NCI-H2107 treated with DMSO at 0.1 percent for 48 hours (cell line): ENCODE measurements around the gene RAB11FIP3.
"Not testable (repeated sequence)": the region's sequence is repeated elsewhere in the genome, so short reads cannot be mapped to it uniquely, and the experiment has no call there.

Experiments used
- DNase-seq: peaks from one replicate; lab custom pipeline; 2025; ENCODE audit not compliant: unreplicated experiment; lab: John Stamatoyannopoulos, UW

RAB11FIP3 gene

DNA sequence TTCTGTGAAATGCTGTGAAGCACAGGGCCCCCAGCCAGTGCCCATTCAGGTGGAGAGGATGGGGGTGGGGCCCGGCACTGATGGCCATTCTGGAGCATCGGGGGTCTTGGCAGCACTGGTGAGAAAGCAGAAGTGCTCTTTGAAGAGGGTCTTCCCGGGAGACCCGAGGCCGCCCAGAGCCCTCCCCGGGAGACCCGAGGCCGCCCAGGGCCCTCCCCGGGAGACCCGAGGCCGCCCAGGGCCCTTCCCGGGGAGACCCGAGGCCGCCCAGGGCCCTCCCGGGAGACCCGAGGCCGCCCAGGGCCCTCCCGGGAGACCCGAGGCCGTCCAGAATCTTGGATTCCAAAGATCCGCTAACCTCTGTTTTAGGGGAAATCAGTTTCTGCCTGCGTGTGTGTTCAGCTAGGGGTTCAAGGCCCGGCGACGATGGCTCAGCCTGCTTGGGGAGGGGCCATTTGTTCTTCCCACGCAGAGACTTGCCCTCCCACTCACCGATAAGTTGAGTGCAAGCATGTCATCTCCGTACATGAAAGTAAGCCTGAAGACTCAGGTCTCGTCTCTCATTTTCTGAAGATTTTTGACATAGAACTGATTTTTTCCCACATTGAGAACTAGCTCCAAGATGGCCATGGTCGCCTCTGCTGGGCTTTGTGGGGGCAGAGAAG is 66.9 kb downstream of the RAB11FIP3 start:
- no peak for DNase-seq

DNA sequence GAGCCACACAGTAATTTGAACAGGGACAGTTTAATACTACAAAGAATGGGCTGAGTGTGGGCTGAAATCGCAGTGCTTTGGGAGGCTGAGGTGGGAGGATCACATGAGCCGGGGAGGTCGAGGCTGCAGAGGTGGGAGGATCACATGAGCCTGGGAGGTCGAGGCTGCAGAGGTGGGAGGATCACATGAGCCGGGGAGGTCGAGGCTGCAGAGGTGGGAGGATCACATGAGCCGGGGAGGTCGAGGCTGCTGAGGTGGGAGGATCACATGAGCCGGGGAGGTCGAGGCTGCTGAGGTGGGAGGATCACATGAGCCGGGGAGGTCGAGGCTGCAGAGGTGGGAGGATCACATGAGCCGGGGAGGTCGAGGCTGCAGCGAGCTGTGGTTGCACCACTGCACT is 69.2 kb downstream of the RAB11FIP3 start:
- DNase-seq: not testable (repeated sequence)

DNA sequence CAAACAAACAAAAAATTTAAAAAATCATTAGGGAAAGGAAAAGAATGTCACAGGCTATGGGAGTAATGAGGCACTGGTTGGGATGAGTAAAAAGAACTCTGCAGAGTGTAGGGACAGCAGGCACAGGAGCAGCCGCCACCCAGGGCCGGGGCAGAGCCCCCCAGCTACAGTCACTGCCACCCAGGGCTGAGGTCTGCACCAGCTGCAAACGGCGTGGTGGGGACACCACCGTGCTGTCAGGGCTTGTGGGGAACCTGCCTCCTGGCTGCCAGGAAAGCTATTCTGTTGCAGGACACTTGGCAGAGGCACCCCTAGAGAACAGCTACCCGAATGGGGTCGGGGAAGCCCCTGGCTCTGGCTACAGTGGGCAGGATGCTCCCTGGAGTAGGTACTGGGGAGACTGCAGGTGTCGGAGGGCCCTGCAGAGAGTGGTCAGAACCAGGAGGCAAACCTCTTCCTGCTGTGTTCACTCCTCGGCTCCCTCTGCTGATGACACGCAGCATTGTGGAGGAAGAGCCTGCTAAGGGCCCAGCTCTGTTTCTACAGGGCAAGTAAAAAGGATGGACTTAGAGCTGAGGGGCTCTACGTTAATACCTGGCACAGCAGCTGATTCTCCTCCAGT is 69.8 kb downstream of the RAB11FIP3 start:
- no peak for DNase-seq

DNA sequence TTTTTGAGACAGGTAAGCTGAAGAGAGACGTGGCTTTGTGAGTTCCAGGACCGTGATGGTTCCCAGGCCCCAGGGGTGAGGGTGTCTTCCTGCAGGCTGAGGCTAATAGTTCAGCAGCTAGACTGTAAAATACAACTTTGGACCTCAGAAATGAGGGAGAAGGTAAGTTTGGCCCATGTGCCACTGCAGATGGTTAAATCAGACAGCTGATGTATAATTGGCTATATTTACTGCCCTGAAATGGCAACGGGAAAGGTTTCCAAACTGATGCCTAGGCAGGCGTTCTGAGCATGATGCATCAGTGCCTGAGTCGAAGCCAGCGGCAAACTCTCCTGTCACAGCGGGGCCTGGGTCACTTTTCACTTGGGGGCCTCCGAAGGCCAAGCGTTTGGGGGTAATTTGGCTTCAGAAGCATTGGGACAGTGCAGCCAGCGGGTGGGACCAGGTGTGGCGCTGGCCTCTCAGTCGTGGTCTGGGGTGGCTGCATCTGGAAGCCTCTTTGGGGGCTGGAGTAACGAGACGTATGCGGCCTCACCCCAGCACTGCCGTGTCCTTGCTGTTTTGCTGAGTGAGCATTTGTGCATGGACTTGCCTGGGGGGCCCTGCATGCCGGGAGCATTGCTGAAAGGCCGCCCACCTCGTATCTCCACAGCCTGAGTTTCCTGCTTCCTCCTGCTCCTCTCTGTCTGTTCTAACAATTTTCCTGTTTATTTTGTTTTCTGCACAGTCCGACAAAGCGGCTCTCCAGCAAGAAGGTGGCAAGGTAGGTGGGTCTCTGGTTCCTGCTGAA is 70.8 kb downstream of the RAB11FIP3 start:
- no peak for DNase-seq

DNA sequence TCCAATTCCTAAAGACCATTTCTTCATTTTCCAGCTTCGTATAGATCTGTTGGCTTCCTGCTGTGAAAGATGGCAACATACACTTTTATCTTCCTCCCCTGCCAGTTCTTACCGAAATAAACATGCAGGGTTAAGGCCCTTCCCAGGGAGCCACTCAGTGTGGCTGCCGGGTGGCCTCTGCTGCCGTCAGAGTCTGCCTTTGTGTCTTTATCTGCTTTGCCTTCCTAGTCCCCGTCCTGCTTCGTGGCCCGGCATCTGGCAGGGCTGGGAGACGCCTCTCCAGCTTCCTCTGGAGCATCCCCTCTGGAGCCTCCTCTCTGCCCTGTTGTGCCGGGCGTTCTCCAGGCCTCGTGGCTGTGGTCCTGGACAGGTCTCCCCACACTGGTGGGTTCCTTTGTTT is 71.8 kb downstream of the RAB11FIP3 start:
- no peak for DNase-seq

DNA sequence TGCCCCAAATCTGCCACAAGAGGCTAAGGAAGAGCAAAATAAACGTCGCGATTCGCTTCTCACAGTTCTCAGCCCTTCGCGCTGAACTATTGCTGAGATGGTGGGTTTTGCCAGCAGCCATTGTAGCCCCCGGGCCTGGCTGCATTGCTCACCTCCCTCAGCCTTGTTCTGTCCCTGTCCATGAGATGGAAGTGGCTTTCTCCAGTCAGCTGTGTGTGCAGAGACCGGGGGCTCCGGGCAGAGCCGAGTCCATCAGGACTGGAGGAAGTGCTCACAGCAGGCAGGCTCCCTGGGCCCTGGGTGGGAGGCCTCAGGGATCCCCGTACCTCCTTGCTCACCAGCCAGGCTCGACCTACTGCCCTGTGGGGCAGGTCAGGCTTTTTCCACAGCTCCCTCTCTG is 74.5 kb downstream of the RAB11FIP3 start:
- no peak for DNase-seq

DNA sequence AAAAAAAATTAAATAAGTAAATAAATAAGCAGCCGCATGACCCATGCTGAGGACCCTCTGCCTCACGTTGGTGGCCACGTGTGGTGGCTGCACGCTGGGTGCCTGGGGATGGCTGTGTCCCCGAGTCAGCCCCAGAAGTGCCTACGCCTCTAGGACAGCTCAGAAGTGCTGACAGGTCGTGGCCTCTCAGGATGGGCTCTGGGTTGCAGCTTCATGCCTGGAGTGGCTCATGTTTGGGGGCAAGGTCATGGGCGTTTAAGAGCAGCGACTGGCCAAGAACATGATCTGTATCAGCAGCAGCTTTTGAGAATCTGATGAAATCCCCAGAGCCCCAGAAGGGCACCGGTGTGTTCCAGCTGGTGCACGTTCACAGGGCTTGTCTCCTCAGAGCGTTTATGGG is 75.3 kb downstream of the RAB11FIP3 start:
- no peak for DNase-seq

DNA sequence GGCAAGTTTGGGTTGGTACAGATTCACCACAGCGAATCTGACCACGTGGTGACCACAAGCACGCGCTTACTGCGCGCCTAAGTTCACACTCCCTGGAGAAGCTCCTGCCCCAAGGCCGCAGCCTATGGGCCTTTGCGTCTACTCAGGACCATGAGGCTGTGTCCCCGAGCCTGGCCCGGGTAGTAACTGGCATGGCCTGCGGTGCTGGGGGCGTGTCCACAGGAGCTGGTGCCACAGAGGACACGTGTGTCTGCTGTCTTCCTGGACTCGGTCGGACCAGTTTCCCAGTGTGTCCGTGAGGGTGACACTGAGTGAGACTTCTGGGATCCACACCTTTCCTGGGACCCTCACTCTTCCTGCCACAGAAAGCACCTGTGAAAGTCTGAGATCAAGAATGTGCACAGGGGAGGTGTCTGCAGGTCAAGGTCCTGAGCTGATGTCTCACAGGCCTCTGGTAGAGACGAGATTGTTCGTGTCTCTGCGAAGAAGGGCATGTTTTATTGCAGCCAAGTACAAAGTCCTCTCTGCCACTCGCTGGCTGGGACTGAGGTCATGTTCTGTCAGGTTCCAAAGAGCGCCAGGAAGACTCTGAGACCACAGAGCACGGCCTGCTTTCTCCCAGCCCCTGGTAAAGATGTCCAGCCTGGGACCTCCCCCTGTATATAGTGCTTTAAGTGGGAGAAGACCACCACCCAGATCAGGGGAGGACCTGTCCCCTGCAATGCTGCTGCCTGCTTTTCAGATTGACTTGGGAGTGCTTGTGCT is 76.9 kb downstream of the RAB11FIP3 start:
- DNase-seq: no peak

DNA sequence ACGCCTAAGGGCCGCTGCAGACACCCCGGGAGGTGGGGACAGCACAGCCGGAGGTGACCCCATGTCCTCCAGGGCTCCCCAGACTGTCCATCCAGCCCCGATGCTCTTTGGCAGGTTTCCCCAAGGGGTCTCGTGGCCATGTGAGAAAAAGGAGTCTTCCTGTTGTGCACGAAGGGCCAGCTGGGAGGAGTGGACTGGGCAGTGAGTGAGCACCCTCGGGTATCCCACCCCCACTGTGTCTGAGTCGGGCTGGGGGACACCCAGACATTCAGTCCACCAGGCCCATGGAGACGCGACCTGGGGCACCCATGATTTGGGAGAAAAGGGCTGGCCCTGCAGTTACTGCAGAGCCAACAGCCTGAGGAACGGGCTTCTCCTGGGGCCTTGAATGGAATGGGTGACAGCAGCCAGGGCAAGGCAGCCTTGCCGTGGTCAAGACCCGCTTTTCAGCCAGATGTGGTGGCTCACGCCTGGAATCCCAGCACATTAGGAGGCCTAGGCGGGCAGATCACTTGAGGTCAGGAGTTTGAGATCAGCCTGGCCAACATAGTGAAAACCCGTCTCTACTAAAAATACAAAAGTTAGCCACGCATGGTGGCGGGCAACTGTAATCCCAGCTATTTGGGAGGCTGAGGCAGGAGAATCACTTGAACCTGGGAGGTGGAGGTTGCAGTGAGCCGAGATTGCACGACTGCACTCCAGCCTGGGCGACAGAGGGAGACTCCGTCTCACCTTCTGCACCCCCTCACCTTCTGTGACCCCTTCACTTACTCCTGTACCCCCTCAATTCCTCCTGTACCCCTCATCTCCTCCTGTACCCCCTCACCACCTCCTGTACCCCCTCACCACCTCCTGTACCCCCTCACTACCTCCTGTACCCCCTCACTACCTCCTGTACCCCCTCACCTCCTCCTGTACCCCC is 78.0 kb downstream of the RAB11FIP3 start:
- no peak for DNase-seq

DNA sequence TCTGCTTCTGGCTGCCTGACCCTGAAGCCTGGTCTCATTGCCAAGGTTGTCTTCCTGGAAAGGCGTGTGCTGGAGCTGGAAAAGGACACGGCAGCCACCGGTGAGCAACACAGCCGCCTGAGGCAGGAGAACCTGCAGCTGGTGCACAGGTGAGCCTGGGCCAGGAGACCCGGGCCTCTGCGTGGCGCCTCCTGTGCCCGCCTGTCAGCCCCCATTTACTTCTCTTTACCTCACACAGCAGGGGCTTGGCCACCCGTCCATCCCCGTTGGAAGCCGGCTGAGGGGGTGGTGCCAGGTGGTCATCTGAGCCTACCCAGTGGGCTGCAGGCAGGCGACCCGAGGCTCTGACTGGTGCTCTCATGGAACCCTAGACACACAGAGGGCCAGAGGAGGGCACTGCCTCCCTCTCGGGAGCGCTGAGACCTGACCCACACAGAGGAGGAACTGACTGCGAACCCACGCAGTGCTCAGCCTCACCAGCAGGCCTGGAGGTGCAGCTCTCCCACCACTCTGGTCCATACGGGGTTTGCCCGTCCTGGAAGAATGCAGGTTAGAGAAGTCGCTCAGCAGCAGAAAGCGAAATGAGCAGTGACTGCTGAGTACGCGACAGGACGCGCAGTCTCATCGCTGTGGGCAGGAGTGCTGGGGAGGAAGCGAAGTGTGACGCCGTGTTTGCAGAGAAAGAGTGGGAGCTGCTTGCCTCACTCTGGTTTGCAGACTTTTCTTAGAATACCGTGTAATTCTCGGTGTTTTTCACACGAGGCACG is 80.2 kb downstream of the RAB11FIP3 start:
- DNase-seq: no peak

DNA sequence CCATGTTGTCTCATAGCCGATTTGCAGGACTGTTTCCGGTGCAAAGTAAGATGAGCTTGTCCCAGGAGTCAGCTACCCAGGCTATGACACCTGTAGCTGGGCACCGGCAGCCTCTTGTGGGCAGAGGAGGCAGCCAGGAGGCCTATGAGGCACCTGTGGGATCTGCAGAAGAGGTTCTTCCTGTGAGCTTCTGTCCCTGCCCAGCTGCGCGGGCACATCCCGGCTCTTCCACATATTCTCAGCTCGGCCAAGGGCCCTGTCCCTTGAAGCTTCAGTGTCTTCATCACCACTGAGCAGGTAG is 80.7 kb downstream of the RAB11FIP3 start:
- DNase-seq: no peak

DNA sequence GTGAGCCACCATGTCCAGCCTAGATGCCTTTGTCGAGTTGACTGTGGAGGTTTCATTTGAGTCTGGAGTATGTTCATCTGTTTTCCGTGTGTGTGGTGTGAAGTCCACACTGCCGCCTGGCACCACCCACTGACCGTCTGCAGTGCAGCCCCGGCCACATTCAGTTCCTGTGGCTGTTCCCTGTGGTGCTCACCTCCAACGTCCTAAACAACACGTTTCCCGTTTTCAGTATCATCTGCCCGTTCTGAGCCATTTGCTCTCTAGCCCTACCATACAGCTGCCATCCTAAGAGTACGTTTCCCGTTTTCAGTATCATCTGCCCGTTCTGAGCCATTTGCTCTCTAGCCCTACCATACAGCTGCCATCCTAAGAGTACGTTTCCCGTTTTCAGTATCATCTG is 82.1 kb downstream of the RAB11FIP3 start:
- not testable (repeated sequence) for DNase-seq

DNA sequence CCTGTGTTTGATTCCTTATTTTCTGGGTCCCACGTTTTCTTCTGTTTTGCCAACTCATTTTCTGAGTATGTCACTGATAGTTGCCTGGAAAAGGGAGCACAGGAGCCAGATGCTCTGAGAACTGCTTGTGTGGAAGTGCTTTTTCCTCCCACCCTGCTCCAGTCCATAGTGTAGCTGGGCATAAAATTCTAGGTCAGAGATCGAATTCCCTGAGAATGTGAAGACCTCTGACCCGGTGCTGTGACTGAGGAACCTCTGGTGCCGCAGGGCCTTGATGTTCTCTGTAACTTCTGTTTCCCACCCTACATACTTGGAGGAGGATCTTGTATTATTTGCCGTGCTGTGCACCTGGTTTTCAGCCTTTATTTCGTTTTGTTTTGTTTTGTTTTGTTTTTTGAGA is 82.5 kb downstream of the RAB11FIP3 start:
- no peak for DNase-seq

DNA sequence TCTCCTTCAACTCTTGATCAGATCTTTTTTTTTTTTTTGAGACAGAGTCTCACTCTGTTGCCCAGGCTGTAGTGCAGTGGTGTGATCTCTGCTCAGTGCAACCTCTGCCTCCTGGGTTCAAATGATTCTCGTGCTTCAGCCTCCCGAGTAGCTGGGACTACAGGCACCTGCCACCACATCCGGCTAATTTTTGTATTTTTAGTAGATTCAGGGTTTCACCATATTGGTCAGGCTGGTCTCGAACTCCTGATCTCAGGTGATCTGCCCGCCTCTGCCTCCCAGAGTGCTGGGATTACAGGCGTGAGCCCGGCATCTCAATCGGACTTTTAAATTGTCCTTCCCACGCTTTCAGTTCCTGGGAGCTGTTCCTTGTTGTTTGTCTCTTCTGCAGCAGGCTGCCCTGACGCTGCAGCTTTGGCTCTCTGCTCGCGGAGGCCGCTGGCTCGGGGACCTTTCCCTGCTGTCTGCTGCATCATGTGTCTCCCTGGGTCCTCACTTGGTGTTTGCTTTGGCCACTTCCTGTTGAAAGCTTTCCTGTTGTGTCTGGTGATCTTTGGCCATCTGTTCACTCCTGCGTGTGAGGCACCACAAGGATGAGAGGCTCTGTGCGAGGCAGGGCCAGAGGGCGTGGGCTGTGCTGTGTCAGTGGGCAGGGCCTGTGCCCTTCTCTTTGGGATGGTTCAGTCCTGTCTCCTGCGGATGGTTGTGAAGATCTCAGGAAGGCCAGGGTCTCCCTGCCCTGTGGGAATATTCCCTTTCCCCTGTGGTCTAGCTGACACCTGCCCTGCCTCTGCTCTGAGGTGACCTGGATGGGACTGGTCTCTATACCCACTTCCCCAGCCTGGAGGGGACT is 83.7 kb downstream of the RAB11FIP3 start:
- no peak for DNase-seq

DNA sequence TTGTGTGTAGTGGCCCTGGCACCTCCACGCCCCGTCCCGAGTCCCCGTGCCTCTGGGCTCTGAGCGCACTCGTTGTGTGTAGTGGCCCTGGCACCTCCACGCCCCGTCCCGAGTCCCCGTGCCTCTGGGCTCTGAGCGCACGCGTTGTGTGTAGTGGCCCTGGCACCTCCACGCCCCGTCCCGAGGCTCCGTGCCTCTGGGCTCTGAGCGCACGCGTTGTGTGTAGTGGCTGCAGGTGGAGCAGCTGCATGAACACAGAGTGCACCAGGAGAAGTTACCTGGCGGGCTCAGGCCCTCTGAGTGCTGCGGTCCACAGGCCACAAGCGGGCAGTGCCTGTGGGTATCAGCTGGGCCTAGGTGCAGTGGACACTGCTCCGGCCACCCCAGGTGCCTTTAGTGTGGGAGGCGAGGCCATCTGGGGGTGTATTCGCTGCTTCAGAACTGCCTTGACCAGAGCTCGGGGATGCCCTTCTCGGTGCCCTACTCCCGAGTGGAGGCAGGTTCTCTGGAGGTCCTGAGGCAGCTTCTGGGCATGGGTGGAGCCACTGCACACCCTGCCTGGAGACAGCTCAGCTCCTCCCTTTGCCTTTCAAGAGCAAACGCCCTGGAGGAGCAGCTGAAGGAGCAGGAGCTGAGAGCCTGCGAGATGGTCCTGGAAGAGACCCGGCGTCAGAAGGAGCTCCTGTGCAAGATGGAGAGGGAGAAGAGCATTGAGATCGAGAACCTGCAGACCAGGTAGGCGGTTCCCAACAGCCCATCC is 84.8 kb downstream of the RAB11FIP3 start:
- no peak for DNase-seq

DNA sequence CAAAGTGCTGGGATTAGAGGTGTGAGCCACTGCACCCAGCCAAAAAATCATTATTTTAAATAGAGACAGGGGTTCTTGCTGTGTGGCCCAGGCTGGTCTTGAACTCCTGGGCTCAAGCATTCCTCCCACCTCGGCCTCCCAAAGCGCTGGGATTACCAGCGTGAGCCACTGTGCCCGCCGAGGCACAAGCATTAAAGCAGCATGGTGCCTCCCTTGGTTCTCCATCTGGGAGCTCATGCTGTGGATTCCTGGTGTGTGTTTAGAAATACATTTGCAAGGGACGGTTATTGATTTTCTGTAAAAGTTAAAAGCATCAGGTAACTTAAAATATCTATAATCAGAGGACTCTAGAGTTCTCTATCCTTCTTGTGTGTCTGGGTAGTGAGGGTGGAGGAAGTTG is 87.4 kb downstream of the RAB11FIP3 start:
- DNase-seq: no peak

DNA sequence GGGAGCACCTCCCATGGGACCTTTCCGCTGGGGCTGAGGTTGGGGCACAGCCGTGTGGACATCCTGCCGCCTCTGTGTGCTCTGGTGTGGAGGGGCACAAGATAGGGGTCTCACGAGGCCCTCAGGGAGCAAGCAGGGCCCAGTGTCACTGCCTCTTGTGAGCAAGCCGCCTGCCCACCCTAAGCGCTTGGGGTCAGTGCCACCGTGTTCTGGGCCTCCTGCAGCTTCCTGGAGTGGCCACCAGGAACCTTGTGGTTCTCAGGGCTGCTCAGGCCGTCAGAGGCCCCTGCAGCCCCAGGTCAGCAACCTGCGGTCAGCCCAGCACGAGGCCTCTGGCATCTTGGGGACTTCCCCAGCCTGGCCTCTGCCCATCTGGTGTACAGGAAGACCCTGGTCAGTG is 88.5 kb downstream of the RAB11FIP3 start:
- no peak for DNase-seq
